HepG2 (cell line): ENCODE results near the gene CTDP1. TPM values are rescaled to one million over a fixed set of nuclear protein-coding genes. Genes with fewer than 3 reads are reported as not detected.

Experiments
- ATAC-seq: fragments of 200-7000 bp; cut with Tn5 transposase; 3 replicates; pipeline ENCODE4 v1.9.1; 2020; ENCODE audit warnings: mild to moderate bottlenecking, moderate library complexity
- BruUV-seq: library from RNA; stranded (reverse); fragments of 400-500 nt; replicated peaks from 2 replicates; lab custom pipeline; 2021; lab: Mats Ljungman, UMichigan
- CTCF ChIA-PET: fragments of 300-600 bp; formaldehyde crosslinking; extraction: SDS; loops from one replicate; lab custom pipeline; 2021; ENCODE audit warnings: low total read pairs, inconsistent platforms, low intra/inter-chr PET ratio; lab: Yijun Ruan, JAX
- POLR2A ChIA-PET: fragments of 350-600 bp; sonication (Branson Sonifier 250); formaldehyde crosslinking; loops from one replicate; lab custom pipeline; 2020; ENCODE audit warnings: antibody characterized with exemption, inconsistent platforms; lab: Yijun Ruan, JAX
- DNase-seq: peaks from one replicate; pipeline ENCODE4 v3.0.0-alpha.2; 2015; ENCODE audit warnings: low spot score
- FAIRE-seq: peaks from 3 replicates; lab custom pipeline; 2011; peaks lifted over from hg19 to GRCh38; lab: Jason Lieb, UNC
- H2AFZ ChIP-seq: one replicate; pipeline ENCODE4 v1.6.1; 2011; ENCODE audit warnings: low read length, inconsistent platforms
- H3K27ac ChIP-seq: fragments of 300-600 bp; 3 replicates; pipeline ENCODE4 v1.8.0; 2011; ENCODE audit warnings: mixed run types, mild to moderate bottlenecking, mixed read lengths, low read length, inconsistent platforms; ENCODE audit not compliant: insufficient read depth; ENCODE audit errors: extremely low read length
- H3K27me3 ChIP-seq, 2 experiments: fragments of 200-600 bp in 1 of 2; 2 replicates in 1 of 2; 3 replicates in 1 of 2; pipeline versions ENCODE4 v1.6.0 to v1.8.0; 2011; ENCODE audit warnings: low read length in 2 of 2, mild to moderate bottlenecking in 2 of 2, moderate library complexity in 2 of 2, inconsistent platforms in 1 of 2; ENCODE audit not compliant: insufficient read depth in 2 of 2, control insufficient read depth in 1 of 2
- H3K36me3 ChIP-seq, 2 experiments: fragments of 200-600 bp in 1 of 2; replicated peaks in 1 of 2; 2 replicates in 1 of 2; 3 replicates in 1 of 2; pipeline versions ENCODE4 v1.5.1 to v1.8.0; 2011; ENCODE audit warnings: low read length in 2 of 2, inconsistent platforms in 1 of 2; ENCODE audit not compliant: insufficient read depth in 2 of 2, control insufficient read depth in 1 of 2
- H3K4me1 ChIP-seq: 2 replicates; pipeline ENCODE4 v1.5.1; 2012; ENCODE audit warnings: low read length, inconsistent platforms; ENCODE audit not compliant: insufficient read depth
- H3K4me2 ChIP-seq: 2 replicates; pipeline ENCODE4 v1.6.0; 2011; ENCODE audit warnings: low read depth, low read length, inconsistent platforms
- H3K4me3 ChIP-seq, 3 experiments: fragments of 200-600 bp in 1 of 3; sonication (generic), shearing (Covaris generic) in 1 of 3; replicated peaks in 1 of 3; 2 replicates each; pipeline ENCODE4 v1.5.1; 2011 to 2016; ENCODE audit warnings: low read length in 3 of 3, inconsistent platforms in 2 of 3, low read depth in 2 of 3, mild to moderate bottlenecking in 2 of 3, control low read depth in 1 of 3, mixed read lengths in 1 of 3; ENCODE audit not compliant: insufficient read depth in 1 of 3
- H3K79me2 ChIP-seq: one replicate; pipeline ENCODE4 v1.6.1; 2011; ENCODE audit warnings: low read length, inconsistent platforms; ENCODE audit not compliant: insufficient read depth
- H3K9ac ChIP-seq: 2 replicates; pipeline ENCODE4 v1.6.0; 2011; ENCODE audit warnings: mild to moderate bottlenecking, low read depth, low read length, inconsistent platforms; ENCODE audit not compliant: insufficient read depth
- H3K9me3 ChIP-seq: 2 replicates; pipeline ENCODE4 v1.5.1; 2012; ENCODE audit warnings: mild to moderate bottlenecking, low read length
- H4K20me1 ChIP-seq: 2 replicates; pipeline ENCODE4 v1.6.0; 2011; ENCODE audit warnings: inconsistent platforms, mild to moderate bottlenecking, low read length, moderate library complexity; ENCODE audit not compliant: insufficient read depth
- DRAP1 ChIP-seq: IDR thresholded peaks from 2 replicates; pipeline ENCODE4 v1.6.1; 2016; ENCODE audit warnings: missing genetic modification reagents, missing compliant biosample characterization
- FOXJ3 ChIP-seq: sonication (generic); formaldehyde crosslinking; IDR thresholded peaks from 2 replicates; pipeline ENCODE4 v1.4.0; 2020; ENCODE audit warnings: missing genetic modification reagents, mild to moderate bottlenecking, borderline replicate concordance
- GLI4 ChIP-seq: sonication (generic); formaldehyde crosslinking; IDR thresholded peaks from 2 replicates; pipeline ENCODE4 v1.5.1; 2020; ENCODE audit warnings: missing genetic modification reagents, mild to moderate bottlenecking, moderate library complexity, borderline replicate concordance
- MAFK ChIP-seq, 2 experiments: IDR thresholded peaks in 1 of 2; conservative IDR thresholded peaks in 1 of 2; 2 replicates each; pipeline ENCODE4 v1.6.1; 2011; ENCODE audit warnings: improper control_type of control experiment in 2 of 2, low read length in 2 of 2
- SP2 ChIP-seq: sonication (generic); formaldehyde crosslinking; IDR thresholded peaks from 2 replicates; pipeline ENCODE4 v1.5.1; 2020; ENCODE audit warnings: mild to moderate bottlenecking, missing genetic modification reagents
- TCF7 ChIP-seq: sonication (generic); IDR thresholded peaks from 2 replicates; pipeline ENCODE4 v1.6.1; 2016; ENCODE audit warnings: antibody characterized with exemption, low read depth
- ZBTB38 ChIP-seq: sonication (generic); formaldehyde crosslinking; IDR thresholded peaks from 2 replicates; pipeline ENCODE4 v1.5.1; 2020; ENCODE audit warnings: mild to moderate bottlenecking, missing genetic modification reagents
- ZBTB4 ChIP-seq: sonication (generic); formaldehyde crosslinking; IDR thresholded peaks from 2 replicates; pipeline ENCODE4 v1.4.0; 2020; ENCODE audit warnings: missing genetic modification reagents, mild to moderate bottlenecking, borderline replicate concordance
- ZNF207 ChIP-seq: fragments of 450-650 bp; IDR thresholded peaks from 2 replicates; pipeline ENCODE4 v1.6.1; 2016; ENCODE audit warnings: antibody characterized with exemption, borderline replicate concordance
- ZNF296 ChIP-seq: sonication (generic); formaldehyde crosslinking; conservative IDR thresholded peaks from 2 replicates; pipeline ENCODE4 v1.5.0; 2020; ENCODE audit warnings: mild to moderate bottlenecking, missing genetic modification reagents
- WGBS: methylation state at CpG from one replicate; pipeline ENCODE4 v1.1.6; 2017; ENCODE audit warnings: low lambda C conversion rate; 5-methylcytosine and 5-hydroxymethylcytosine counted together
- in situ Hi-C: cut with HindIII; loops from 2 replicates; pipeline ENCODE4 v1.10.0; 2017; ENCODE audit warnings: low pct_unique_long_range_greater_than_20kb; ENCODE audit not compliant: extremely low pct_ligation_motif_present
- intact Hi-C: fragments of 100-400 bp; cut with micrococcal nuclease; formaldehyde crosslinking; loops from one replicate; pipeline ENCODE4 v1.10.0; 2022; ENCODE audit not compliant: unreplicated experiment
- polyA plus RNA-seq, 8 experiments: library from polyadenylated mRNA; depleted of rRNA in 3 of 8; stranded (reverse) in 7 of 8; unstranded in 1 of 8; fragments of >200 nt; fragmentation: Illumina TruSeq in 4 of 8; extraction: Trizol in 4 of 8; gene quantifications; 2 replicates each; pipeline versions ENCODE4 v1.2.1 to v1.2.3, GENCODE V29; 2011 to 2016; ENCODE audit warnings: low read depth in 4 of 8, missing spikeins in 1 of 8, mixed read lengths in 1 of 8; ENCODE audit not compliant: insufficient read depth in 1 of 8
- total RNA-seq, 5 experiments: library from RNA; depleted of rRNA; stranded (reverse); fragments of >200 nt; fragmentation: Illumina TruSeq; extraction: Trizol; gene quantifications; 2 replicates each; pipeline ENCODE4 v1.2.3, GENCODE V29; 2016; ENCODE audit warnings: low read depth in 1 of 5
- TF ChIP-seq, protein P1 (sequence below): sonication (generic); formaldehyde crosslinking; IDR thresholded peaks from one replicate; pipeline ENCODE4 v1.5.1; 2020; ENCODE audit warnings: mild to moderate bottlenecking, missing genetic modification reagents; ENCODE audit errors: not compliant biosample characterization

CTDP1 gene
- total and polyA plus RNA-seq, 2 of the 13 experiments (the other 11 are each of a cell fraction or from before 2014, with no cell fraction given): 6.9 to 11.0 TPM

DNA sequence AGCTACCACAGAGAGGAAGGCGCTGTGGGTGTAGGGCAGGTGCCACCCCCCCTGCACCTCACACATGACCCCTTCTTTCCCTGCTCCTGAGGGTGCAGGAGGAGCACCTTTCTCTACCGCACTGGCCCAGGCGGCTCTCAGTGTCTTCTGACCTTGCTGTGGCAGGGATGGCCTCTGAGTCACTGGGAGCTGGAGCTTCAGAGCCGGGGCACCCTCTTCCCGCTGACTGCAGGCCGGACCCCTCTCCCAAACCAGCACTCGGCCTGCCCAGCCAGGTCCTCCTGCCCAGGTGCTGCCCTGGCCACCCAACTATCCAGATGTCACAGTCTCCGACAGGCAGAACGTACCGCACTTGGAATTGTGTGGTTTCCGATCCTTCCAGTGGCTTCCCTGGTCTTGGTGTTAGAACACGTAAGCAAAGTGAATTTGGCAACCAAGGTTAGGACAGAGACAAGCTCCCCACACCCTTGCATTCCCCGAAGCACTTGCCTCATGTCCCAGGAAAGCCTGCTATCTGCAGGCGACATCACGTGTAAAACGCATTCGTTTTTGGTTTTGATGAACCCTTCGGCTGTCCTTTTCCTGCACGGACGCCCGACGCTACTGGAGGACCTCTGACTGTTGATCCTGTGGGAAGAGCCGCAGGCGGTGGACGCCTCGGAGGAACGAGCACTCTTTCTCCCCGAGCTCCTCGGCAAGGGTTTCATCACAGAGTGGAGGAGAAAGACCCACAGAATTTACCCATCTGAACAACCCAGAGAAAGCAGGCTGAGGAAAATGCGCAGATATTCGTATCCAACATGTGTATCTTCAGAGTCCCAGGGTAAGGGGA, 93.5 kb downstream of the CTDP1 start:
- Histone ChIP-seq H3K4me2 (no peak overlapping the region), H4K20me1 (no peaks in the 10 kb centered on the region), H3K27me3 (peaks cover 7 to 70% of the 10 kb centered on the region in 2 experiments; a peak in 4 of 5 replicates), H3K4me1 (no peaks in the 10 kb centered on the region), H3K9ac (no peak overlapping the region), H3K36me3 (no peaks in the 10 kb centered on the region), H3K27ac (no peak overlapping the region), H3K79me2 (no peaks in the 10 kb centered on the region), H3K4me3 (no peak overlapping the region), H2AFZ (no peak overlapping the region), H3K9me3 (no peaks in the 10 kb centered on the region)
- in situ Hi-C loops (no loop called here), intact Hi-C loops (no loop called here)
- CTCF ChIA-PET: no interaction called here
- no peak for DNase-seq
- WGBS: 39% methylated on average over 25 of the region's 31 CpGs
- no peak for FAIRE-seq
- no peak for ATAC-seq
- BruUV-seq: no TSS peak
- POLR2A ChIA-PET: no interaction called here
- TF ChIP-seq, protein P1, sequence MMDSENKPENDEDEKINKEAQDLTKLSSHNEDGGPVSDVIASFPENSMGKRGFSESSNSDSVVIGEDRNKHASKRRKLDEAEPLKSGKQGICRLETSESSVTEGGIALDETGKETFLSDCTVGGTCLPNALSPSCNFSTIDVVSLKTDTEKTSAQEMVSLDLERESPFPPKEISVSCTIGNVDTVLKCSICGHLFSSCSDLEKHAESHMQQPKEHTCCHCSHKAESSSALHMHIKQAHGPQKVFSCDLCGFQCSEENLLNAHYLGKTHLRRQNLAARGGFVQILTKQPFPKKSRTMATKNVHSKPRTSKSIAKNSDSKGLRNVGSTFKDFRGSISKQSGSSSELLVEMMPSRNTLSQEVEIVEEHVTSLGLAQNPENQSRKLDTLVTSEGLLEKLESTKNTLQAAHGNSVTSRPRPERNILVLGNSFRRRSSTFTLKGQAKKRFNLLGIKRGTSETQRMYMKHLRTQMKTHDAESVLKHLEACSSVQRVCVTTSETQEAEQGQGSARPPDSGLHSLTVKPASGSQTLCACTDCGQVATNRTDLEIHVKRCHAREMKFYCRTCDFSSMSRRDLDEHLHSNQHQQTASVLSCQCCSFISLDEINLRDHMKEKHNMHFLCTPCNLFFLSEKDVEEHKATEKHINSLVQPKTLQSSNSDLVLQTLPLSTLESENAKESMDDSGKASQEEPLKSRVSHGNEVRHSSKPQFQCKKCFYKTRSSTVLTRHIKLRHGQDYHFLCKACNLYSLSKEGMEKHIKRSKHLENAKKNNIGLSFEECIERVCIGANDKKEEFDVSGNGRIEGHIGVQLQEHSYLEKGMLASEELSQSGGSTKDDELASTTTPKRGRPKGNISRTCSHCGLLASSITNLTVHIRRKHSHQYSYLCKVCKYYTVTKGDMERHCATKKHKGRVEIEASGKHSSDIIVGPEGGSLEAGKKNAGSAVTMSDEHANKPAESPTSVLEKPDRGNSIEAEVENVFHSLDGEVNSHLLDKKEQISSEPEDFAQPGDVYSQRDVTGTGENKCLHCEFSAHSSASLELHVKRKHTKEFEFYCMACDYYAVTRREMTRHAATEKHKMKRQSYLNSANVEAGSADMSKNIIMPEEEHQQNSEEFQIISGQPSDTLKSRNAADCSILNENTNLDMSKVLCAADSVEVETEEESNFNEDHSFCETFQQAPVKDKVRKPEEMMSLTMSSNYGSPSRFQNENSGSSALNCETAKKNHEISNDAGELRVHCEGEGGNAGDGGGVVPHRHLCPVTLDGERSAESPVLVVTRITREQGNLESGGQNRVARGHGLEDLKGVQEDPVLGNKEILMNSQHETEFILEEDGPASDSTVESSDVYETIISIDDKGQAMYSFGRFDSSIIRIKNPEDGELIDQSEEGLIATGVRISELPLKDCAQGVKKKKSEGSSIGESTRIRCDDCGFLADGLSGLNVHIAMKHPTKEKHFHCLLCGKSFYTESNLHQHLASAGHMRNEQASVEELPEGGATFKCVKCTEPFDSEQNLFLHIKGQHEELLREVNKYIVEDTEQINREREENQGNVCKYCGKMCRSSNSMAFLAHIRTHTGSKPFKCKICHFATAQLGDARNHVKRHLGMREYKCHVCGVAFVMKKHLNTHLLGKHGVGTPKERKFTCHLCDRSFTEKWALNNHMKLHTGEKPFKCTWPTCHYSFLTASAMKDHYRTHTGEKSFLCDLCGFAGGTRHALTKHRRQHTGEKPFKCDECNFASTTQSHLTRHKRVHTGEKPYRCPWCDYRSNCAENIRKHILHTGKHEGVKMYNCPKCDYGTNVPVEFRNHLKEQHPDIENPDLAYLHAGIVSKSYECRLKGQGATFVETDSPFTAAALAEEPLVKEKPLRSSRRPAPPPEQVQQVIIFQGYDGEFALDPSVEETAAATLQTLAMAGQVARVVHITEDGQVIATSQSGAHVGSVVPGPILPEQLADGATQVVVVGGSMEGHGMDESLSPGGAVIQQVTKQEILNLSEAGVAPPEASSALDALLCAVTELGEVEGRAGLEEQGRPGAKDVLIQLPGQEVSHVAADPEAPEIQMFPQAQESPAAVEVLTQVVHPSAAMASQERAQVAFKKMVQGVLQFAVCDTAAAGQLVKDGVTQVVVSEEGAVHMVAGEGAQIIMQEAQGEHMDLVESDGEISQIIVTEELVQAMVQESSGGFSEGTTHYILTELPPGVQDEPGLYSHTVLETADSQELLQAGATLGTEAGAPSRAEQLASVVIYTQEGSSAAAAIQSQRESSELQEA: no peak
- TF ChIP-seq ZBTB38 (CRISPR knock-in tag) (no peak), GLI4 (CRISPR knock-in tag) (no peak), MAFK (conservative IDR thresholded peaks at IDR 0.05 in 1 of 2, IDR thresholded peaks at IDR 0.05 in 1 of 2; ENCODE audit: low read length in 2 of 2) (no peak), FOXJ3 (CRISPR knock-in tag) (no peak), DRAP1 (CRISPR knock-in tag) (no peak), TCF7 (no peak), SP2 (CRISPR knock-in tag) (no peak), ZNF207 (no peak), ZNF296 (CRISPR knock-in tag) (no peak), ZBTB4 (CRISPR knock-in tag) (no peak)
